ENCODE data around the gene PAXIP1.

GRCh38 chr7:154910977-154911376 is 91.9 kb downstream of the PAXIP1 start:
- TF ChIP-seq ZNF768 (tag by site-specific recombination; IDR thresholded peaks at IDR 0.05) (no peak), CTCF (tag by site-specific recombination; IDR thresholded peaks at IDR 0.05) (no peak), ZNF776 (tag by site-specific recombination; IDR thresholded peaks at IDR 0.05; ENCODE audit: borderline replicate concordance) (no peak), ZSCAN5A (tag by site-specific recombination; IDR thresholded peaks at IDR 0.05) (no peak)
